Activated CD4-positive, alpha-beta memory T cell treated with anti-CD3 and anti-CD28 coated beads for 36 hours (primary cell): ENCODE measurements around the gene SMYD3. TPM values are rescaled to one million over a fixed set of nuclear protein-coding genes. Genes with fewer than 3 reads are reported as not detected.

ENCODE experiments used
- CTCF ChIA-PET: fragments of 350-600 bp; sonication (Branson Sonifier 250); formaldehyde crosslinking; loops from one replicate; lab custom pipeline; 2021; ENCODE audit warnings: antibody characterized with exemption, inconsistent platforms; lab: Charles Lee
- POLR2A ChIA-PET: fragments of 350-600 bp; sonication (Branson Sonifier 250); formaldehyde crosslinking; loops from one replicate; lab custom pipeline; 2021; ENCODE audit warnings: antibody characterized with exemption; lab: Charles Lee
- DNase-seq: peaks from one replicate; pipeline ENCODE4 v3.0.0-alpha.2; 2020
- H3K27ac Mint-ChIP-seq: one replicate; pipeline ENCODE4 v1.8.0; 2021; ENCODE audit warnings: mixed read lengths
- H3K27me3 Mint-ChIP-seq: one replicate; pipeline ENCODE4 v1.8.0; 2021; ENCODE audit warnings: mixed read lengths
- H3K36me3 Mint-ChIP-seq: one replicate; pipeline ENCODE4 v1.8.0; 2021; ENCODE audit warnings: mixed read lengths
- H3K4me1 Mint-ChIP-seq: one replicate; pipeline ENCODE4 v1.8.0; 2021; ENCODE audit warnings: low read depth, mixed read lengths
- H3K4me3 Mint-ChIP-seq: one replicate; pipeline ENCODE4 v1.8.0; 2021; ENCODE audit warnings: mild to moderate bottlenecking, mixed read lengths
- H3K9me3 Mint-ChIP-seq: one replicate; pipeline ENCODE4 v1.8.0; 2021; ENCODE audit warnings: mixed read lengths
- intact Hi-C: fragments of 100-400 bp; cut with micrococcal nuclease; formaldehyde crosslinking; loops from one replicate; pipeline ENCODE4 v1.15.1; 2023
- total RNA-seq, 2 experiments: library from RNA; stranded (reverse); gene quantifications; one replicate each; pipeline ENCODE4 v1.2.3, GENCODE V29; 2021

Gene SMYD3
- total RNA-seq, 2 experiments from 2014 or later, result 16.6 to 20.2 TPM

DNA sequence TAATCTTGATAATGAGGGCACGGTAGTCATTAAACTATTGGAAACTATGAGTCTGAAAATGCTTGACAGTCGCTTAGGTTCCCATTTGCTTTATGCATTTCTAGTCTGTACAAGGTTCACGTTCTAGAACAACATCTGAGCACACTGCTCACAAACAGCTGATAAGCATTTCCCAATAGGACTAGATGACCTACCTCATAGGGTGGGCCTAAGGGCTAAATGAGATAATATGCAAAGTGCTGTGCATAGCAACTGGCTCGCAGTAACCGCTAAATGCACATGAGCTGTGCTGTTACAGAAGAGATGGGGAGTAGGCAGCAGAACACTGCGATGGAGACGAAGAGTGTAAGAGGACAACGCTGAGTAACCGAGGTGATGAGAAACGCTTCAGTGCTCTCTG lies 628.0 kb downstream of the SMYD3 start:
- CTCF ChIA-PET, result no interaction called here
- Mint-ChIP-seq H3K4me1 (no peaks in the 10 kb centered on the region), H3K36me3 (peaks cover 1% of the 10 kb centered on the region), H3K27me3 (no peaks in the 10 kb centered on the region), H3K9me3 (no peaks in the 10 kb centered on the region), H3K4me3 (no peak overlapping the region), H3K27ac (no peak overlapping the region)
- POLR2A ChIA-PET, result no interaction called here
- DNase-seq, result no peak
- intact Hi-C loops, result no loop called here

DNA sequence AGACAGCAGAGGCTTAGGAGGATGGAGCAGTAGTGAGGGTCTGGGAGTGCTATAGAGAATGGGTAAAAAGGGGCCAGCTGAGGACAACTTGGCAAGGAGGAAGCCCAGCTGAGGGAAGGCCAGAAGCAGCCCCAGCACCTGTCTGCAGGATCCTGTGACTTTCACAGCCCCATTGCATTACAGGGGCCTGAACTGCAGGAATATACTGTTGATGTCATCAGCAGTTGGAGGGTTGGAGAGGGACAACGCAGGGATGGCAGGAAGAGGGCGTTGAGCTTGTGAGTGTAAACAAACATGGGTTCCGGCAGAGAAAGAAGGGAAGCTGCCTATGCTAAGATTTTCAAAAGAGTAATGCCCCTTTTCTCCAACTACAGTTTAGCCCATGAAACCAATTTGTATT lies 628.5 kb downstream of the SMYD3 start:
- Mint-ChIP-seq H3K9me3 (no peaks in the 10 kb centered on the region), H3K36me3 (no peaks in the 10 kb centered on the region), H3K27ac (no peak overlapping the region), H3K4me1 (no peaks in the 10 kb centered on the region), H3K4me3 (no peak overlapping the region), H3K27me3 (no peaks in the 10 kb centered on the region)
- ChIA-PET CTCF (no interaction called here), POLR2A (no interaction called here)
- intact Hi-C loops, result no loop called here
- no peak for DNase-seq

DNA sequence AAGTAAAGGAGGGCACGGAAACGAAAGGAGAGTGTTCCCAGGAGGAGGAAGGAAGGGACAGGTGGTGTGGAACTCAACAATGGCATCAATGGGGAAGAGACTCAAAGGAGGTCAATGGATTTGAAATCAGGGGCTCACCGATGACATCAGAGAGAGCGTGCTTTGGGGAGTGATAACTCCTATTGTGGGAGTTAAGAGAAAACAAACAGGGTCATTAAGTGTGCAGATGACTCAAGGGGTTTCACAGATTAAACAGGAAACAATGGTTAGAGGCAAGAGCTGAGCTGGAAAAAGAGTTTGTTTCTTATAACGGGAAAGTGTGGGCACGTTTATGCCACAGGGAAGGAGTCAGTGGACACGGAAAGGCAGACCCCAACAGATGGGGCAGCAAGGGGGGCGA lies 629.1 kb downstream of the SMYD3 start:
- Mint-ChIP-seq H3K9me3 (no peaks in the 10 kb centered on the region), H3K27me3 (no peaks in the 10 kb centered on the region), H3K27ac (no peak overlapping the region), H3K4me3 (no peak overlapping the region), H3K36me3 (no peaks in the 10 kb centered on the region), H3K4me1 (no peaks in the 10 kb centered on the region)
- ChIA-PET POLR2A (no interaction called here), CTCF (no interaction called here)
- no peak for DNase-seq
- intact Hi-C loops, result no loop called here

DNA sequence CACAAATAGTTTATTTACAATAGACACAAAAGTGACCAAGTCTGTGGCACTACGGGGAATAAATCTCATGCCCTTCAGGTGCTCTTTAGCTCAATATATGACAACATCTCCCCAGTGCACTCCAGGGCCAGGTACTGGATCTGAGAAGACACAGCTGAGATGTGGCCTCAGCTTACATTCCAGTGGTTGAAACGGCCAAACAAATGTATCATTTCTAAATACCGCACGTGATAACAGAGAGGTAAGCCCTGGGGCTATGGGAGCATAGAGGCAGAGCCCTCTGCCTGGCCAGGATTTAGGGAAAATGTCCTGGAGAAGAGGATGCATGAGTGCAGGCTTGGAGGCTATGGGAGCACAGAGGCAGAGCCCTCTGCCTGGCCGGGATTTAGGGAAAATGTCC lies 630.5 kb downstream of the SMYD3 start:
- Mint-ChIP-seq H3K4me1 (no peaks in the 10 kb centered on the region), H3K36me3 (no peaks in the 10 kb centered on the region), H3K27ac (no peak overlapping the region), H3K27me3 (no peaks in the 10 kb centered on the region), H3K4me3 (no peak overlapping the region), H3K9me3 (no peaks in the 10 kb centered on the region)
- no peak for DNase-seq
- intact Hi-C loops, result no loop called here
- ChIA-PET POLR2A (no interaction called here), CTCF (no interaction called here)

DNA sequence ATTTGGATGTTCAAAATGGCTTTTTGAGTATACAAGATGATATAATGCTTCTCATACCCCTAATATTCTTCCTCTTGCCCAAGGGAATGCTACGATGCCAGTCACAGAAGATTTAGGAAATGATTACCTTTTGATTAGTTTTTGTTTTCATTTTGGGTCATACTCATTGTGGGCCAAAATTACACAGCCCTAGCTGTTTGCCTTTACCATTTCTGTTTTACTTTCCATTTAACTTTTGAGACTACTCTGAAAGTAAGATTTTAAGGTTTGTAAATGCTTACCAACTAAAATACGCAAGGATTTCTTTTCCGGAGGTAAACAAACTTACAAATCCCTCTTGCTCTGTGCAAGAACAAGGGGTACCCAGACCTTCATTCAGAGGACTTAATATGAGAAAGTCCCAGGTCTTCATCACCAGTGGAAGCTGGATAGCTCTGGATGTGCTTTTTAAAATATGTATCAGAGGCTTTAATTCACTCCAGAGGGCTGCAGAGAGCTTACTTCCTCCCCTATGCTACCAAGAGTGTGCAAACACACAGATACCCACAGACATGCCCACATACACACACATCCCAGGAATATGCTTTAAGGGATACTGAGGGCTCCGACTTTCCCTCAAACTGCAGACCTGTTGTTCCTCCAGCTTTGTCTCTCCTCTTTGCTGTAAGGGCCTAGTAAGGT lies 631.4 kb downstream of the SMYD3 start:
- no peaks in the 10 kb centered on the region for H3K27me3 Mint-ChIP-seq
- H3K4me1 Mint-ChIP-seq, result no peaks in the 10 kb centered on the region
- no peak overlapping the region for H3K27ac Mint-ChIP-seq
- intact Hi-C loops, result no loop called here
- no peaks in the 10 kb centered on the region for H3K9me3 Mint-ChIP-seq
- ChIA-PET CTCF (no interaction called here), POLR2A (no interaction called here)
- DNase-seq, result no peak
- H3K4me3 Mint-ChIP-seq, result no peak overlapping the region
- H3K36me3 Mint-ChIP-seq, result no peaks in the 10 kb centered on the region

DNA sequence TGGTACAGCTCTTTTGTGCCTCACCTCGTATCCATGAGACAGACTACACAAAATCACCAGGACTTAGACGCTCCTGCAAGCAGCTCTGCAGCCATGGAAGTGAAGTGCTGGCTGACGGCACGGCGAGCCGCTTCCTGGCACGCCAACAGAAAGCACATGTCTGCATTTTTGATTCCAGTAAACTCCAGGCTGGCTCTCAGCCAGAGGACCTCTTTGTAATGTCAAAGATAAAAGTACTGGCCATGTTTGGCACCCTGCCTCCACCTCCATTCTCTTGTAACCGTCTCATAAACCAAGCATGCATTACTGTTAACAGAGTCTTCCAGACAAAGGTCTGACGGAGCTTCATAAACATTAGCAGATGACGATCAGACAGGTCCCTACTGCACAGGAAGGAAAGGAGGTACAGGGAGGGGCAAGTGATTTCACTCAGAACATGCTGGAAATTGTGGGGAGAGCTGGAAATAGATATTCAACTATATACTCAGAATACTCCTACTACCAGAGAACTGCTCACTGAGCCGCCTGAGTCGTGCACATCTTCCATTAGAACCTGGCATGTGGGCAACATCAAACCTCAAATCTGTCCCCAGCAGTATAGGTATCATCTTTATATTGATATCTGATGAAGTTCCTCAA lies 632.0 kb downstream of the SMYD3 start:
- H3K4me1 Mint-ChIP-seq, result no peaks in the 10 kb centered on the region
- H3K9me3 Mint-ChIP-seq, result no peaks in the 10 kb centered on the region
- no peaks in the 10 kb centered on the region for H3K36me3 Mint-ChIP-seq
- no peak overlapping the region for H3K27ac Mint-ChIP-seq
- POLR2A ChIA-PET, result no interaction called here
- CTCF ChIA-PET, result no interaction called here
- intact Hi-C loops, result no loop called here
- no peak overlapping the region for H3K4me3 Mint-ChIP-seq
- no peak for DNase-seq
- H3K27me3 Mint-ChIP-seq, result no peaks in the 10 kb centered on the region

DNA sequence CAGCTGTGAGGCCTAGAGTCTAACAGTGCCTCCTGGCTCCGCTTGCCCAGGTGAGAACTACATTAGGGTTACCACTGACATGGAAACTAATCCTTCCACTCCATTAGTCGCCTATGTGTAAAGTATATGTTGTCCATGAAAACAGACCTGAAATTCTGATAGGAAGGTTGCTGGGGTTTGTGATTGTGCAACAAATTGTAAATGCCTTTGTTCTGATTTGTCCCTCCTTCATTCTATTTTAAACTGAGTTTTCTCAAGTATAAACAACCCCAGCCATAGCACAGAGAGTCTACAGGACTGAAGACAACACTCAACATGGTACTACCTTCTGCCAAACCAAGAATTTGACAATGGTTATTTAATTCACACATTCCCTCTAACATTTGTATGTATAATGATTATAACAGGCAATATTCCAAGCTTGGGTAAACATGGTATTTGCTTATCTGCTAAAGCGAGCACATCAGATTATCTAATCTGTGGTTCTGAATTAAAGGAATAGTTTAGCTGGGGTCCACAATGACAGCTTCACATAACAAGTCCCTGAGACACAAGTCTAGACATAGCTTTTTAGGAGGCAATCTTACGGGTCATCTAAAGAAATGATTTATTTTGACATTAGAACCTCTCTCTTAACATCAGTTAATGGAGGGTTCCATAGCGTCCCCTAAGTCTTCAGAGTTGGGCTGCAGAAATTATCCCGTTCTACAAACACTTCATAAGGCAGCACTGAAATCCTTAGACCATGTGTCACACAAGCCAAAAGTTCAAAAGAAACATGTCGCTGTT lies 633.0 kb downstream of the SMYD3 start:
- Mint-ChIP-seq H3K4me1 (no peaks in the 10 kb centered on the region), H3K27ac (no peak overlapping the region), H3K36me3 (no peaks in the 10 kb centered on the region), H3K4me3 (no peak overlapping the region), H3K9me3 (no peaks in the 10 kb centered on the region), H3K27me3 (no peaks in the 10 kb centered on the region)
- no peak for DNase-seq
- intact Hi-C loops, result no loop called here
- POLR2A ChIA-PET, result no interaction called here
- CTCF ChIA-PET, result no interaction called here

DNA sequence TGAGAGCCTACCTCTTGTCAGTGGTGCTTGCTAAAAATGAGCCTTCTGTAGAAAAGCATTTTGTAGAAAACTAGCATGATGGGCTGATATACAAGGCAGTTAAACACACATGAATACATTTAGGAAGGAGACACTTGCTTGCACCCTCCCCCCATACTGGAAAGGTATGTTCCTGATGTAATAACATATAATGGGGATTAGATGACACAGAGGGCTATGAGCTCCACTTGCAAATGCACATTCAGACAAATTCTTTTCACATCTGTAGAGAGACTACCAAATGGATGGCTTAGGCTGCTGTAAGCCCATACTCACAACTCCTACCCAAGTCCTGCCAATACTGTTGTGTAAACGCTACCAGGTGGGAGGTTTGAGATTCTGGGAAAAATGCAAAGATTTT lies 634.0 kb downstream of the SMYD3 start:
- Mint-ChIP-seq H3K9me3 (no peaks in the 10 kb centered on the region), H3K4me3 (no peak overlapping the region), H3K27ac (no peak overlapping the region), H3K4me1 (no peaks in the 10 kb centered on the region), H3K36me3 (no peaks in the 10 kb centered on the region), H3K27me3 (no peaks in the 10 kb centered on the region)
- POLR2A ChIA-PET, result no interaction called here
- intact Hi-C loops, result no loop called here
- CTCF ChIA-PET, result no interaction called here
- DNase-seq, result no peak

DNA sequence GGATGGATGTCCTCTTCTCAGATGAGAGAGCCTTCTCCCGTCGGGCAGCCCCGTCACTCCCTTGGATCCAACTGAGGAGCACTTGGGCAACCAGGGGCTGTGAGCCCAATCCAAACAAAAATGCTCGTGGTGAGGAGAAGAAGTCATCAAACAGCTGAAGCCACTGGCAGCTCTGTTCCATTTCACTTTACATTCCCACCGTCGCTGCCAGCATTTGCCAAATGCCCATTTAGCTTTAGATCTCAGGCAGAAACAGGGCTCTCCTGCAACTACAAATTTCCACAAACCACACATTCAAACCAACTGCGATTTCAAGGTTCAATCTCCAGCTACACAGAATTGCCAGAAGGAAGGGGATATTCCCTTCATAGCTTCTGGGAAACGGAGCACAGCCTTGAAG lies 634.6 kb downstream of the SMYD3 start:
- intact Hi-C loops, result no loop called here

DNA sequence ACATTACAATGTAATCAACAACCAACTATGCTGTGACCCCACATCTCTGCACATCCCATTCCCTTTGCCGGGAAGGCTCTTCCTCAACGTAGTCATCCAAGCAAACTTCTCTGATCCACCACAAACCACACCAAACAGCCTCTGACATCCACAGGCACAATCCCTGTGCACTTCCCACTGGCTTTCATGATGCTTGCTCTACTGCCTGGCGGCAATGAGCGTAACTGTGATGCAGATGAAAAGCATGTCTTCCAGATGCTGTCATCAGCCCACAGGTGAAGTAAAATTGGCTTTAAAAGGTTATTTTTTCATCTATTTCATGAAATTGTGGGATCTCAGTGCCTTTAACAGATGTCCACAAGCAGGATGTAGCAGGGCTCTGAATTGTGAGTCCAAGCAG lies 635.2 kb downstream of the SMYD3 start:
- ChIA-PET POLR2A (no interaction called here), CTCF (no interaction called here)
- no peak overlapping the region for H3K4me3 Mint-ChIP-seq
- H3K9me3 Mint-ChIP-seq, result no peaks in the 10 kb centered on the region
- no peaks in the 10 kb centered on the region for H3K27me3 Mint-ChIP-seq
- no peak overlapping the region for H3K27ac Mint-ChIP-seq
- no peaks in the 10 kb centered on the region for H3K4me1 Mint-ChIP-seq
- H3K36me3 Mint-ChIP-seq, result no peaks in the 10 kb centered on the region
- no peak for DNase-seq
- intact Hi-C loops, result no loop called here

More for the DNA sequence above, 634.6 kb downstream of the SMYD3 start:
- H3K4me3 Mint-ChIP-seq, result no peak overlapping the region
- no peaks in the 10 kb centered on the region for H3K4me1 Mint-ChIP-seq
- H3K27ac Mint-ChIP-seq, result no peak overlapping the region
- H3K9me3 Mint-ChIP-seq, result no peaks in the 10 kb centered on the region
- no peak for DNase-seq
- H3K36me3 Mint-ChIP-seq, result no peaks in the 10 kb centered on the region
- CTCF ChIA-PET, result no interaction called here
- H3K27me3 Mint-ChIP-seq, result no peaks in the 10 kb centered on the region
- POLR2A ChIA-PET, result no interaction called here

DNA sequence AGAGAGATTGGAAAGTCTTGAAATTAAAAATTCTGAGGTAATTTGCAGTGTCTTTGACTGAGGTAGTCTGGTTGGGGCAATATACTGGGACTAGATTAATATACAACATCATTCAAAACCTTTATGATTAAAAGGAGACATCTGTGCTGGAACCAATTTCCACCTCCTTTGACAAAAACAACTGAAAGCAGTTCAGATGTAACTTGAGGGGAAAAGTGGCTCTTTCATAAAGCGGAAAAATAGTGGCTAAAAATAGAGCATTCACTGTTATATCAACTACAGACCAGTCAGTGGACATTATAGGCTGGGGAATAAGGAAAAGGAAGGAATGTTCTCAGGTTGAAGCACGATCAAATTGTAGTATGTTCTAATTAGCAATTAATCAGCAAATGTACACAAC lies 635.9 kb downstream of the SMYD3 start:
- H3K27me3 Mint-ChIP-seq, result no peaks in the 10 kb centered on the region
- H3K36me3 Mint-ChIP-seq, result no peaks in the 10 kb centered on the region
- H3K9me3 Mint-ChIP-seq, result no peaks in the 10 kb centered on the region
- H3K4me1 Mint-ChIP-seq, result no peaks in the 10 kb centered on the region
- no peak overlapping the region for H3K4me3 Mint-ChIP-seq
- no peak for DNase-seq
- CTCF ChIA-PET, result no interaction called here
- intact Hi-C loops, result no loop called here
- H3K27ac Mint-ChIP-seq, result no peak overlapping the region
- POLR2A ChIA-PET, result no interaction called here

DNA sequence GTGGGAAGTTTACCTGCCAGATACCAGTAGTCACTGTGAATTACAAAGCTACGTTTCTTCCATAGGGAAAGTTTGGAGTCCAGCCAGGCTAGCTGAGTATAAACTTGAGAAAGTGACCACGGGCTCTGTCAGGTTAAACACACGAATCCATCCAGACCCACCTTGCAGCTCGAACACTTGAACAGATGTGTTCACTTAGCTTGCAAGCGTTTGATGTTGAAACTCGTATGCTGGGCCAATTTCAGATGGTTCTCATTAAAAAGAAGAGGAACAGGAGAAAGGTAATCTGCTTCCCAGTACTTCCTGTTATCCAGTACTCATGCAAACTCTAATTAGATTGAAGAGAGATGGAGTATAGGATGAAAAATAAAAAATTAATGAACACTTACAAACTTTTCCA lies 636.4 kb downstream of the SMYD3 start:
- no peaks in the 10 kb centered on the region for H3K9me3 Mint-ChIP-seq
- DNase-seq, result no peak
- no peaks in the 10 kb centered on the region for H3K36me3 Mint-ChIP-seq
- no peaks in the 10 kb centered on the region for H3K27me3 Mint-ChIP-seq
- ChIA-PET POLR2A (no interaction called here), CTCF (no interaction called here)
- no peak overlapping the region for H3K4me3 Mint-ChIP-seq
- H3K27ac Mint-ChIP-seq, result no peak overlapping the region
- no peaks in the 10 kb centered on the region for H3K4me1 Mint-ChIP-seq
- intact Hi-C loops, result no loop called here

DNA sequence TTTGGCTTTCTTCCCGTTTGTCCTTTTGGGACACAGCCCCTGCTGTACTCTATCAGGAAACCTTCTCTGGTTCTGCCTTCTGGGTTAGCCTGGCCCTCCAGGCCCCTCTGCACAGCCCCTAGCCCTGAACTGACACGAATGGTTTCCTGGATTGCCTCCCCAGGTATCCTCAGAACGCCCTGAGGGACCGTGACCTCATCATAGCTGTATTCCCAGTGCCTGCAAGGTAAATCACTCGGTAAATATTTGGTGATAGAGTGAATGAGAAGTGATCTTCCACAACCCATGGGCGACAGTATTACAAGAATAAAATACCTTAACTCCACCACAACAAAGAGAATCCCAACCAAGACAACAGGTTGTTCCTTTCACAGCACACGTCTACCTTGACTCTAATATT lies 637.2 kb downstream of the SMYD3 start:
- CTCF ChIA-PET, result no interaction called here
- POLR2A ChIA-PET, result no interaction called here
- no peak overlapping the region for H3K4me3 Mint-ChIP-seq
- peaks cover under 1% of the 10 kb centered on the region for H3K36me3 Mint-ChIP-seq
- no peaks in the 10 kb centered on the region for H3K9me3 Mint-ChIP-seq
- intact Hi-C loops, result no loop called here
- H3K4me1 Mint-ChIP-seq, result no peaks in the 10 kb centered on the region
- DNase-seq, result no peak
- no peak overlapping the region for H3K27ac Mint-ChIP-seq
- no peaks in the 10 kb centered on the region for H3K27me3 Mint-ChIP-seq
